Uterus (tissue), 2 donors: ENCODE results near the gene LDLRAD2.

Experiments used
- CTCF ChIP-seq, 4 experiments: fragments of 200-600 bp in 2 of 4; fragments of 450-650 bp in 2 of 4; sonication (generic) in 2 of 4; IDR thresholded peaks; one replicate each; pipeline ENCODE4 v1.5.1; 2016 to 2019; ENCODE audit warnings: antibody characterized with exemption in 4 of 4, mild to moderate bottlenecking in 2 of 4, moderate library complexity in 1 of 4
- POLR2A ChIP-seq, 2 donors: fragments of 450-650 bp; IDR thresholded peaks; one replicate each; pipeline ENCODE4 v1.6.1; 2016; ENCODE audit warnings: antibody characterized with exemption in 2 of 2, mild to moderate bottlenecking in 1 of 2, moderate library complexity in 1 of 2

- TF ChIP-seq POLR2A (IDR thresholded peaks at IDR 0.05) (no peak), CTCF (IDR thresholded peaks at IDR 0.05) (no peak)
These were observed 28.9 kb downstream of the LDLRAD2 start for GRCh38 chr1:21840981-21841380.
